Body of pancreas (tissue), 4 donors: ENCODE results near the gene TBC1D14.

ENCODE experiments used
- POLR2A ChIP-seq, 3 donors: fragments of 450-650 bp; IDR thresholded peaks; one replicate each; pipeline ENCODE4 v1.6.1; 2016; ENCODE audit warnings: antibody characterized with exemption in 3 of 3, mild to moderate bottlenecking in 2 of 3
- TF ChIP-seq, protein P1 (sequence below), 7 experiments: fragments of 450-650 bp in 4 of 7; fragments of 200-600 bp in 3 of 7; sonication (generic) in 3 of 7; IDR thresholded peaks; one replicate each; pipeline ENCODE4 v1.5.1; 2016 to 2019; ENCODE audit warnings: antibody characterized with exemption in 7 of 7

DNA sequence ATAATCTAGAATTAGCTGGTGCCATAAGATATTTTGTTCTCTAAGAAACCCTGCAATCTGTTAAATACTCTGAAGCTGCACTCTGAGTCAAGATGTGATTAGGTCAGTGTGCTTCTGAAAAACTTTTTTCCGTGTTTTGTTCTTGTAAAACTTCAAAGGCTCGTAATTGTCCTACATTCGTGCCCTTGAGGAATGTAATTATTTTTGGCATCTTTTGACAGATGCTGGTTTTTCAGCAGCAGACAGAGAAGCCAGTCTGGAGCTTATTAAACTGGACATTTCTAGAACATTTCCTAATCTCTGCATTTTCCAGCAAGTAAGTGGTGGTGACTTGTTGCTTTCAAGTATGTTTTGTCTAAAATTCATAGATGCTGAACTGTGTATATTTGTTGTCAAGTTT is 96.8 kb downstream of the TBC1D14 start:
- TF ChIP-seq, protein P1, sequence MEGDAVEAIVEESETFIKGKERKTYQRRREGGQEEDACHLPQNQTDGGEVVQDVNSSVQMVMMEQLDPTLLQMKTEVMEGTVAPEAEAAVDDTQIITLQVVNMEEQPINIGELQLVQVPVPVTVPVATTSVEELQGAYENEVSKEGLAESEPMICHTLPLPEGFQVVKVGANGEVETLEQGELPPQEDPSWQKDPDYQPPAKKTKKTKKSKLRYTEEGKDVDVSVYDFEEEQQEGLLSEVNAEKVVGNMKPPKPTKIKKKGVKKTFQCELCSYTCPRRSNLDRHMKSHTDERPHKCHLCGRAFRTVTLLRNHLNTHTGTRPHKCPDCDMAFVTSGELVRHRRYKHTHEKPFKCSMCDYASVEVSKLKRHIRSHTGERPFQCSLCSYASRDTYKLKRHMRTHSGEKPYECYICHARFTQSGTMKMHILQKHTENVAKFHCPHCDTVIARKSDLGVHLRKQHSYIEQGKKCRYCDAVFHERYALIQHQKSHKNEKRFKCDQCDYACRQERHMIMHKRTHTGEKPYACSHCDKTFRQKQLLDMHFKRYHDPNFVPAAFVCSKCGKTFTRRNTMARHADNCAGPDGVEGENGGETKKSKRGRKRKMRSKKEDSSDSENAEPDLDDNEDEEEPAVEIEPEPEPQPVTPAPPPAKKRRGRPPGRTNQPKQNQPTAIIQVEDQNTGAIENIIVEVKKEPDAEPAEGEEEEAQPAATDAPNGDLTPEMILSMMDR (IDR thresholded peaks at IDR 0.05), result no peak
- TF ChIP-seq POLR2A (IDR thresholded peaks at IDR 0.05), result no peak
